SHP77 (cell line): ENCODE data around the gene THTPA.

Experiments
- DNase-seq, 2 experiments: peaks; one replicate each; lab custom pipeline; 2025; lab: John Stamatoyannopoulos, UW

Gene THTPA

GRCh38 chr14:23567186-23568020 lies 11.3 kb downstream of the THTPA start, which contains the start of gene AP1G2:
AP1G2 (minus strand) TSS chr14:23567791; CDS start chr14:23567314, 477 bp downstream.
- peak; percentile 84 to 94 for DNase-seq

GRCh38 chr14:23568021-23568599 lies 12.0 kb downstream of the THTPA start:
- no peak for DNase-seq

DNA sequence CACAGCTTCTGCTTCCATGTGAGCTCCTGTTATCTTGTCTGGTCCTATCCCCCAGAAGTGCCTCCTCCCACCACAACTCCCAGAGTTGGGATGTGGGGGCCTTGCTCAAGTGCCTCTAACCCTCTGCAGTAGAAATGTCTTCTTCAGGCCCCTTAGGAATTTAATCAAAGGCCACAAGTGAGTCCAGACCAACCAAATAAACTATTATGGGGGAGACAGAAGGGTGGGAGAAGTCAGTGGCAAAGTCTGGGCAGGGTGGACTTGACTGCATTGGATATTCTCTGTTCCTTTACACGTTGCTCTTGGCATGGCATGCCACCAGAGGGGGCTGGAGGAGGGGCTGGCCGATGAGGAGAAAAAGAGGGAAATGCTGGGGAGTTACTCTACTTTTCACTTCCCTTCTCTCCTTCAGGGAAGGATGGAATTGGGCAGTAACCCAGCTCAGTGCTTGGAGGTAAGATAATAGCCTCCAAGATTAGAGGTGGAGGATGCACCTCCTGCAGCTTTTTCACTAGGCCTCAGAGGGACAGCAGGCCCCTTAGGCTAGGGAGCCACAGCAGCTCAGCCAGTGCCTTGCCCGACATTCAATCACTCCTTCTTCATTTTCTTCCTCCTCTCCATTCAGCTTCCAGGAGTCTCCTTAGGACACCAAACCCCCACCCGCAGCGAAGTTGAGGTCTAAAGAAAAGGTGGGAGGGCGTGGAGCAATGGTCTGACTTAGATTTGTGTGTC lies 12.7 kb downstream of the THTPA start:
- DNase-seq, result peak; percentile 34 to 66

DNA sequence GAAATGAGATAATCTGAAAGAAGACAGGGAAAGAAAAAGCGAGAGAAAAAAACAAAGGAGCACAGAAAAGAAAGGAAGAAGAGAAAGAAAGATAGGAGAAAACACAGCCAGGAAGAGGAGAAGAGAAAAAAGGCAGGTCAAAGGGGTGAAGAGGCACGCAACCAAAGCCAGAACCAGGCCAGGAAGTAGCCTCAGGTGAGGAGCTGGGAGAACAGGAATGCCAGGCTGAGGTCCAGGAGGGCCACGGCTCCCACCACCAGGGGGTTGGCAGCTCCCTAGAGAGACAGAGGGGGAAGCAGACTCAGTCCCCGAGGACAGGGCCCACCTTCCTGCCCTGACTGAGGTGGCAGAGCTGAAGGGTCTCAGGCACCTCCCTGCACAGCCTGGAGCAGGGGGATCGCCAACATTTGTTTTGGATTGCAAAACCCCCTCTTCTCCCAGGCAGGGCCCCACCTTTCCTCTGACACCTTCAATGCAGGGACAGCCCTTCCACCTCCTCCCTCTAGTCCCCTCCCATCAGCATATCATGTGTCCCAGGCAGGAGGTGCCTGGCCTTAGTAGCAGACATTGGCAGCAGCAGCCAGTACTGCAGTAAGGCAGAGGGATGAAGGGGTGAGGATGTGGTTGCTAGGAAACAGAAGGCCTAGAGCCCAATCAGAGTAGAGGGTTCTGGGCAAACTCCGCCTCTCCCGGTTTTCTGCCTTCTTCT lies 13.5 kb downstream of the THTPA start:
- peak in 1 of 2 experiments; percentile 23 for DNase-seq

- no peak for DNase-seq
Observed at GRCh38 chr14:23570806-23571483, 14.9 kb downstream of the THTPA start.

GRCh38 chr14:23571701-23572523 lies 15.8 kb downstream of the THTPA start:
- peak in 1 of 2 experiments; percentile 15 for DNase-seq

- DNase-seq, result no peak
Observed at GRCh38 chr14:23572524-23572828, 16.4 kb downstream of the THTPA start.

DNA sequence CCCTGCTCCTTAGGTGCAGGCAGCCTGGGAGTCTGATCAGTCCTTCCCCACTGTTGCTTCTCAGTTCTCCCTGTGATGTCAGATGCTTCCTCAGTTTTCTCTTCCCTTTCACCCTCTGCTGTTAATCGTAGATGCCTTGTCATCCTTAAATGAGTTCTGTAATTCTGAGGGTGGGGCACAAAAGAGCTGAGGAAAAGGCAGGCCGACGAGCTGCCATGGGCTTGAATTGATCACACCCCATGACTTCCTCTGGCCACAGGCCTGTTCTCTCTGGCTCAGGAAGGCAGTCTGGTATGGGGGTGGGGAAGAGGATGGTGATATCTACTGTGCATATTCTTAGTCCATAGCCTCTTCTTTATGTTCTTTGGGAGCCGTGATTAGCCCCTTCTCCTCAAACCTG lies 16.8 kb downstream of the THTPA start:
- DNase-seq, result no peak

GRCh38 chr14:23573384-23574015 lies 17.4 kb downstream of the THTPA start:
- DNase-seq, result peak in 1 of 2 experiments; percentile 37

DNA sequence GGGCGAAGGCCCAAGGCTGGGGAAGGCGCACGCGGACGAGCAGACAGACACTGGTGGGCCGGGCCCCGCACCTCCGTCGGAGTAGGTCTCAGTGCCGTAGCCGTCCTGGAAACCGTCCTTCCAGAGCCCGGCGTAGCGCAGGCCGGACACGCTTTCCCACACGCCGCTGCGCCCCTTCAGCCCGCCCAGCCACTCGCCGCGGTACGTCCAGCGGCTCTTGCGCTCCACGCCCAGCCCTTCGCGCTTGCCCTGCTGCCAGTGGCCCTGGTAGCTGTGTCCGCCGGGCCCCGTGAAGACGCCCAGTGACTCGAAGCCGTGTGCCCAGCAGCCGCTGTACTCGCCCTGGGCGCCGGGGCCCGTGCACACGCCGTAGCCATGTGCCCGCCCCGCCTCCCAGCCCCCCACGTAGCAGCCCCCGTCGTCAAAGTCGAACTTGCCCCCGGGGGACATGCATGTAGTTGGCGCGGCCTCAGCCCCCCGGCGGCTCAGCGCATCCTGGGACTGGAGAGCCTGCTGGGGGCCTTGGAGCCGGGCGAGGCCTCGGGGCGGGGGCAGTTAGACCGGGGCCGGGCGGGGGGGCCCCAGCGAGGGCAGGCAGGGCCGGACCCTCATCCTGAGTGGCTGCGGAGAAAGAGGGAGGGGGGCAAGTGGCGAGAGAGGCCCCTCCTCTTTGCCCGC lies 21.1 kb downstream of the THTPA start:
- DNase-seq, result no peak

DNA sequence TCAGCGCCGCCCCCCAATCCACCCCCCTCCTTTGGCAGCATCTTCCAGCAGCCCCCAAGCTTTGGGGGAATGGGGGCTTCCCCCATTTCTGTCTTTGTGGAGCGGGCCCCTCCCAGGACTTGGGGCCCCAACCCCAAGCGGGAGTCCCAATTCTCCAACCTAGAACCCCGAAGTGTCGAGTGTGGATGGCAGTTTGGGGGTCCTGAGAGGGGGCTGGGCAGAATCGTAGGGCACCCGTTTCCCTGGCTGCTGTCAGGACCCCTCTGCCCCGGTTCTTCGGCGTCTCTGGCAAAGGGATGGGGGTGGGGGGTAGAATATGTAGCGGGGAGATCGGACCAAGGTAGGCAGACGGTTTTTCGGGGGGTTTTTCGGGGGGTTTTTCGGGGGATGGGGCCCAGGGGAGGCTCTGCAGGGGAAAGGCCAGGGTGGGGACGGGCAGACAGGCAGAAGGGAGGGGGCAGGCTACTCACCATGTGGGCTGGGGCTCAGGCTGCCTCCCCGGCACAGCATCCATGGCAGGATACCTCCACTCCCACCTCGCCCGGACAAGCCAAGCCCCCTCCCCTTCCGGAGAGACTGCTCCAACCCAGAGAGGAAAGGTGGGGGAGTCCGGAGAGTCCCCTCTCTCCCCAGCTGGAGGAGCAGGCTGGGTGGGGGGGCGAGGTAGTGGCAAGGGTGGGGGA lies 21.8 kb downstream of the THTPA start:
- no peak for DNase-seq

DNA sequence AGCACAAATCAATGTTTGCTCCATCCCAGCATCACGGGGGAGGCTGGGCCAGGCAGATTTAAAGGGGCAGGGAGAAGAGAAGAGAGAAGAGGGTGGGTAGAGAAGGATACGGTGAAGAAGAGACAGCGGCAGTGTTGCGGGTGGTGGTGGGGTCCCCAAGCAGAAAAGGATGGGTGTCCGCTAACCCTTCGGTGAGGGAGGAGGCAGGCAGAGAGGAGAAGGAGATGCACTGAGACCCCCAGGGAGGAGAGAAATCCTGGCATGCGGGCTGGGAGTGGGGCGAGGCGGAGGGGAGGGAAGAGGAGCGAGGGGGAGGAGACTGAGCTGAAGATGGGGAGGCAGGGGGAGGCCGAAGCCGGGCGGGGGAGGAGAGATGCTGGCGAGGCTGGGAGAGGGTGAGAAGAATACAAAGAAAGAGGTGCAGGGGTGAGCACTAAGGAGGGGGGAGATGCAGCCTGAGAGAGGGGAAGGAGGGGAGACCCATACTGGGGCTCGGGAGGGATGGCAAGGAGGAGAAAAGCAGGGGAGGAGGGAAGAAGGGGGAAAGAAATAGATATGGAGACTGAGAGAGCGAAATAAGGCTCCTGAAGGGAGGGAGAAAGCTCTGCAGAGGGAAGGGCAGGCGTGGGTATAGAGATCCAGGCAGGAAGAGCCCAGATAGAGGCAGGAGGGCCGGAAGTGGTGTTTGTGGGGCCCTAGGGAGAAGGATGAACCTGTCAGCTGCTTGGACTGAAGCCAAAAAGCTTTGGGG lies 22.7 kb downstream of the THTPA start, which contains the start of gene JPH4:
TSS of gene JPH4 (minus strand) at position 231 of the 751 bp plus-strand sequence. CDS start 1,337 bp downstream, outside the sequence.
- peak; percentile 74 to 79 for DNase-seq

DNA sequence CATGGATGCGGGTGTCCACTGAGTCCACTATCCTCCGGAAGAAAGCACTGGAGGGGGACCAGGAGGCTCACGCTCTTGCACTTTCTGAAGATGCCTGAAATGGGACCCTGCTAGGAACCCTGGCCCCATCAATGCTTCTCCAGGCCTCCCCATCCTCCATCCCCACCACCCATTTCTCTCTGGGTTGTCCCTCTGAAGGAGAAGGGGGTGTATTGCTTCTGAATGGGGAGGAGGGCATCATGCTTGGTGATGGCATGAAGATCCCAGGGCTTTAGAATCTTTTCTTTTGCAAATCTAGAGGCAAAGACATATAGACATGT lies 23.2 kb downstream of the THTPA start:
- no peak for DNase-seq

- DNase-seq, result no peak
Observed at GRCh38 chr14:23579739-23580138, 23.7 kb downstream of the THTPA start.

GRCh38 chr14:23580152-23580926 lies 24.3 kb downstream of the THTPA start:
- no peak for DNase-seq

- DNase-seq, result peak in 1 of 2 experiments; percentile 17
Observed at GRCh38 chr14:23580948-23581281, 24.8 kb downstream of the THTPA start.

DNA sequence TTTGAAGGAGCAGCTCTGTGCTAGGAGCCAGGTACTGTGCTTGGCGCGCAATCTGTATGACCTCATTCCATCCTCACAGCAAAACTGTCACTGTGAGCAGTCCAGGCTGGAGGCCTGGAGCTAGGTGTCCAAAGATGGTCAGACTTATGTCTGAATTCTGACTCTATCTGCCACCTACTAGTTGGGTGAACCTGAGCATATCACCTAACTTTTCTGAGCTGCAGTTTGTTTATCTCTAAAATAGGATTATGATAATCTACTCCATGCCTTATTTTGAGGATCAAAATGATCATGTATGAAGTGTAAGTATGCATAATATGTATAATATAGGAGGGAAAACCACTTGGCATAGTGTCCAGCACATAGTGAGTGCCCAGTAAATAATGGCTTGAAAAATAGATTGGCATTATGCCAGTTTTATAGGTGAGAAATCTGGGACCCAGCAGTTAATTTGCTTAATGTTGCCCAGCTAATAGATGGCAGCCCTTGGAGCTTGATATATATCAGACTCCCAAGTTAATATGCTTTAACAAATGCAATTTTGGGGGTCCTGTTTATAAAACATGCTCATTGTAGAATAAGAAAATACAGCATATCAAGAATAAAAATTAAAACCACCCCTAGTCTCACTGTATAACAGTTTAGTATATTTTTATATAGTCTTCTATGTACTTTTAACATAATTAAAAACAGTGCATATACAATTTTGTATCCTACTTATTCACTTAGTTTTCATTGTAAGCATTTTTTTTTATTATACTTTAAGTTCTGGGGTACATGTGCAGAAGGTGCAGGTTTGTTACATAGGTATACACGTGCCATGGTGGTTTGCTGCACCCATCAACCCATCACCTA lies 27.1 kb downstream of the THTPA start:
- DNase-seq, result no peak
